ENCODE measurements around the gene TIMP2. TPM values are rescaled to one million over a fixed set of nuclear protein-coding genes. Genes with fewer than 3 reads are reported as not detected.

TIMP2 gene
- total and polyA plus RNA-seq, 11 donors = 25.1 to 201 (median 88.3) TPM

DNA sequence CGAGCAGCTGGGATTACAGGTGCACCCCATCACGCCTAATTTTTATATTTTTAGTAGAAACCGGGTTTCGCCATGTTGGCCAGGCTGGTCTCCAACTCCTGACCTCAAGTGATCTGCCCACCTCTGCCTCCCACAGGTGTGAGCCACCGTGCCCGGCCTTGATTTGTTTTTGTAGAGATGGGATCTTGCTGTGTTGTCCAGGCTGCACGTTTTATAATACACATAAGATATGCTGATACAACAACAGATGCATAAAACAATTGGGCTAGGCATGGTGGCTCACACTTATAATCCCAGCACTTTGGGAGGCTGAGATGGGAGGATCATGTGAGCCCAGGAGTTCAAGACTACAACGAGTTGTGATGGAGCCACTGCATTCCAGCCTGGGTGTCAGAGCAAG is 90.6 kb downstream of the TIMP2 start:
- Histone ChIP-seq H3K27ac (no peak overlapping the region), H3K9me3 (no peaks in the 10 kb centered on the region), H3K4me3 (no peak overlapping the region), H3K4me1 (peaks cover 0 to 20% (median 12%) of the 10 kb centered on the region in 12 donors), H3K36me3 (peaks cover 5 to 89% (median 85%) of the 10 kb centered on the region in 9 donors), H3K27me3 (no peaks in the 10 kb centered on the region)
- intact Hi-C loops (cut with DNase I) = no loop called here
- 92 to 98% (median 96%) methylated on average over 8 of the region's 8 CpGs for WGBS, 4 donors
- no peak for ATAC-seq
- DNase-seq = no peak
- TF ChIP-seq POLR2A (IDR thresholded peaks at IDR 0.05) (no peak), CTCF (IDR thresholded peaks at IDR 0.05) (no peak)

- no peak for ATAC-seq
- WGBS, 4 donors = 94 to 98% (median 95%) methylated on average over 2 of the region's 2 CpGs
Observed at GRCh38 chr17:78832541-78832810, 92.7 kb downstream of the TIMP2 start.

DNA sequence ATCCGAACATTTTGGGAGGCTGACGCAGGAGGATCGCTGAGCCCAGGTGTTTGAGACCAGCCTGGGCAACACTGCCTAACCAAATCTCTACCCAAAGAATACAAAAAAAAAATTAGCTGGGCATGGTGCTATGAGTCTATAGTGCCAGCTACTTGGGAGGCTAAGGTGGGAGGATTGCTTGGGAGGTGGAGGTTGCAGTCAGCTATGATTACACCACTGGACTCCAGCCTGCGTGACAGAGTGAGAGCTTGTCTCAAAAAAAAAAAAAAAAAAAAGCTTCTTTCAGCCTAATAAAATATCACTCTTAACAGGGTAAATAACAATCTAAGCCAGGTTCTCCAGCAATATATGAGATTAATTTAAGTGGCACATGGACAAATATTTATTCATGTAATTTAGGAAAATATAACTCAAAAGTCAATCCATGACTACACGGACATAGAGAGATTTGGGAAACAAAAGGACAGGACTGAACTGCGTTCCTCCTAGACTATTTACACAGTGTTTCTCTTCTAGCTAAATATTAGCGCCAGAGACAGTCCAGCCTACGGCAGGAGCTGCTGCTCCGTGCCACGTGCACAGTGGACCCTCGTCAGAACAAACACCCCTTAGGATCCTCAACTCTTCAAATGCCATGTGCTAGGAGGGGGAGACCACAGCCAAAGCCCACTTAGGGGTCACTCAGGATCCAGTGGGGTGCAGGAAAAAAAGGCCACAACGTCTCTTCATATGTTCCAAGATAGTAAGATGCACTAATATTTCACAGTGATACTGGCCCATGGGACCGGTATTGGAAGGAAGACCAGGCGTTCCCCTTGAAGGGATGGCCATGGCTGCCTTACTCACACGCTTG is 93.3 kb downstream of the TIMP2 start:
- TF ChIP-seq POLR2A (IDR thresholded peaks at IDR 0.05) = no peak
- no peak for TF ChIP-seq CTCF (IDR thresholded peaks at IDR 0.05)
- Histone ChIP-seq H3K4me3 (no peak overlapping the region), H3K9me3 (no peaks in the 10 kb centered on the region), H3K27me3 (no peaks in the 10 kb centered on the region), H3K36me3 (peaks cover 8 to 100% (median 99%) of the 10 kb centered on the region in 9 donors), H3K27ac (no peak overlapping the region), H3K4me1 (peaks cover 0 to 13% (median 0%) of the 10 kb centered on the region in 12 donors)
- ATAC-seq (no peak), DNase-seq (no peak)
- WGBS, 4 donors = 86 to 91% (median 89%) methylated on average over 15 of the region's 15 CpGs
- intact Hi-C loops (cut with DNase I) = no loop called here

More at GRCh38 chr17:78832541-78832810, 92.7 kb downstream of the TIMP2 start:
- TF ChIP-seq POLR2A (IDR thresholded peaks at IDR 0.05) (no peak), CTCF (IDR thresholded peaks at IDR 0.05) (no peak)
- DNase-seq = no peak
- intact Hi-C loops (cut with DNase I) = no loop called here
- H3K27ac ChIP-seq = no peak overlapping the region
- H3K36me3 ChIP-seq = peaks cover 8 to 100% (median 99%) of the 10 kb centered on the region in 9 donors
- no peak overlapping the region for H3K4me3 ChIP-seq
- H3K9me3 ChIP-seq = no peaks in the 10 kb centered on the region
- H3K4me1 ChIP-seq = peaks cover 0 to 7% (median 0%) of the 10 kb centered on the region in 12 donors
- H3K27me3 ChIP-seq = no peaks in the 10 kb centered on the region

- Histone ChIP-seq H3K27ac (no peak overlapping the region), H3K9me3 (no peaks in the 10 kb centered on the region), H3K4me3 (no peak overlapping the region), H3K36me3 (peaks cover 2 to 100% (median 100%) of the 10 kb centered on the region in 9 donors), H3K4me1 (peaks cover 0 to 26% (median 0%) of the 10 kb centered on the region in 12 donors), H3K27me3 (no peaks in the 10 kb centered on the region)
- 96 to 98% (median 97%) methylated on average over 6 of the region's 6 CpGs for WGBS, 4 donors
- ATAC-seq = no peak
- intact Hi-C loops (cut with DNase I) = no loop called here
- no peak for DNase-seq
- TF ChIP-seq POLR2A (IDR thresholded peaks at IDR 0.05) = no peak
- no peak for TF ChIP-seq CTCF (IDR thresholded peaks at IDR 0.05)
Observed at GRCh38 chr17:78829477-78829876, 95.7 kb downstream of the TIMP2 start.

Data from heart left ventricle (tissue), 16 donors.